Hematopoietic multipotent progenitor cell (in vitro differentiated cells): ENCODE data around the gene LYZL2. TPM values are rescaled to one million over a fixed set of nuclear protein-coding genes. Genes with fewer than 3 reads are reported as not detected.
"Not testable (repeated sequence)": the region's sequence is repeated elsewhere in the genome, so short reads cannot be mapped to it uniquely, and the experiment has no call there.

Experiments used
- DNase-seq, 3 donors: peaks; one replicate each; pipeline ENCODE4 v3.0.0-alpha.2; 2011 to 2015; ENCODE audit warnings: low read depth in 2 of 3, low spot score in 2 of 3
- total RNA-seq: library from RNA; depleted of rRNA; stranded (reverse); fragments of >200 nt; gene quantifications from one replicate; pipeline ENCODE4 v1.2.3, GENCODE V29; 2012

LYZL2 gene
- total RNA-seq, 1 donor, result not detected

DNA sequence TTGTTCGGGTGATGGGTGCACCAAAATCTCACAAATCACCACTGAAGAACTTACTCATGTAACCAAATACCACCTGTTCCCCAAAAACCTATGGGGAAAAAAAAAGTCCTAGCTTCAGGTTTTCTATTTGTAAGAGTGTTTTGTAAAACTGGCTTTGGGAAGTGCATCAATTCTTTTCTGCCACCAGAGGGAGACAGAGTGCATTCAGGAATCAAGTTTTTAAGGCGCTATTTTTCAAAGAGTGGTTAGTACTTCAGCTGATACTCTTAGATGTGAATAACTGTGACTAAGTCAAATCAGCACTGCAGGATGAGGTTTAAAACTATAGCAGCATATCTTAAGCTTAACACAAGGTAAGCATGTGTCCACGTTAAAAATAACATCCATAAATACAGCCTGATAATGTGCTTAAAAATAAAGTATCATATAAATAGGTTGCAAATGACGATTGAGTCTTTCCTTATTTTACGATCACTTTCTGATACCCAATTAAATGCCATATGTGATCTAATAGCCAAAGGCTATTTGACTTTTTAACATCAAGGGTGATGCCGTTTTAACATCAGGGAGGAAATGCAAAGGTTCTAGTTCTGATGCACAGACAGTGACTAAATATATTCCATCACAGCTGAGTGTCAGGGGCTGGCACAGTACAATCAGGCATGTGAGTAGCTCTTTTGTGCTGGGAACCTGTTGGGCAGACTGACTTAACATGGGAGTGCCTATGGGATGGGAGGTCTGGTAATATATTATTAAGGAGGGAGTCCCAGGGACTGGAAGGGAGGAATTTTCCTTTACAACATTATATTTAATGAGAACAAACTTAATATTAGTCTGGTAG is 10.6 kb upstream of the LYZL2 start:
- peak; percentile 14 to 68 (median 56) for DNase-seq

DNA sequence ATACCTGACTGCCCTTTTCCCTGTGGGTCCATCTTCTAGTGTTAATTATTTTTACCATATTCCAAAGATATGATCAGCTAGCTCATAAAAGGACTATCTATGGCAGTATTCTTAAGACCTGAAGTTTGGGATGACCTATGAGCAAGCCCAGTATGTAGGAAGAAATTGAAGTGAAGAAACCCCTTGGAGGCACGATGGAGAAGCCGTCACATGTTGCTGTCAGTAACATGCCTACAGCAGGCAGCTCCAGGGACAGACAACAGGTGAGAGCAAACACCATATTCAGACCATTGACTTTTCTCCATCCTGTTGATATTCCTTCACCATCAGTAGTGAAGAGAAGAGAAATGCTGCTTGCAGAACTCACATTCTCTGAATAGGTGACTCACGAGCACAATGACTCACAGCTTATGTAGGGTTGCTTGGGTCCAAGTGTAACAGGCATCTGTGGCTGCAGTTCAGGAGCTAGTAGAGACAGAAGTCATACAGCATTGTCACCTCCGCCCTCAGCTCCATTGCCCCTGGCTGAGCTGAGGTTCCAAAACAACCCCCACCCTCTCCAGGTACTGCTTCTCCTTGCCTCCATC is 8.4 kb upstream of the LYZL2 start:
- DNase-seq, result no peak

DNA sequence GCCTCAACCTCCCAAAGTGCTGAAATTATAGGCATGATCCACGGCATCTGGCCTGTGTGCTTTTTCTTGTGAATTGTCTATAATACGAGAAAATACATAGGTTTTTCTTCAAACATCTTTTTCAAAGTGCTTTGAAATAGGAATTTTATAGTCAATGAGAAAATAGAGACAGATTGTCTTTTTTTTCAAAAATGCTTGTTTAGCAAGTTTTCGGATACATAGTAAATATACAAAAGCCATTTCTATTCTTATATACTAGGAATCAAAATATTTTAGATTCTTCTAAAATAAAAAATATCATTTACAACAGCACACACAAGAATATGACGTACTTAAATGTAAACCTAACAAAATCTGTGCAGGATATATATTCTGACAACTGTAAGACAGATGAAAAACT is 1.6 kb upstream of the LYZL2 start:
- DNase-seq, result no peak

DNA sequence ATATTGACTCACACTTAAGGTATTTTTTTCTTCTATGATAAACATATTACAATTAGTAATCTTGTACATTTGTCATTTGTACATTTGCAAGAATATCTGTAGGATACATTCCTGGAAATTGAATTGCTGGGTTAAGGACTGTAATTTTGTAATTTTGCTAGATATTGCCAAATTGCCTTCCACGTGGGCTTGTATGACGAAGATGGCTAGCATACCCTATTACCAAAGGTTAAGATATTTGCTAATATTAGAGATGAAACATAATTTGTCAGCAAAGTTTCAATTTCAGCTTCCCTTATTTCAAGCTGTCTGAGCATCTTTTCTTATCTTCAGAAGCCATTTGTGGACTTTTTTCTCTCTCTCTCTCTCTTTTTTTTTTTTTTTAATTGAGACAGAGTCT is 1.0 kb upstream of the LYZL2 start:
- no peak for DNase-seq

DNA sequence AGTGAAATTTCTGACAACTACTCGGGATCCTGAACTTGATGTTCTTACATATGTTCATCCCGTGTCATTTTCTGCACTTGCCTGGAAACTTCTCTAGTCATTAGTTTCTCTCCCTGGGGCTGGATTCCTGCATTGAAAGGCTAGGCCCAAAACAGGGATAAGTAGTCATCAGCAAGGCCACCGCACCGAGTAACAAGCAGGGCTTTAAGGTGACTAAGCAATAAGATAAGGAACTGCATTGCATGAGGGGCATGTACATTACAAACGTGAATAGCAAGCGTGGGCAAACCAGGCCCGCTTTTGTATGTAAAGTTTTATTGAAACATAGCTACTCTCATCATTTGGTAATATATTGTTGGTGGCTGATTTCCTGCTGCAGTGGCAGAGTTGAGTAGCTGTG is 977 bp downstream of the LYZL2 start:
- DNase-seq, result not testable (repeated sequence)

DNA sequence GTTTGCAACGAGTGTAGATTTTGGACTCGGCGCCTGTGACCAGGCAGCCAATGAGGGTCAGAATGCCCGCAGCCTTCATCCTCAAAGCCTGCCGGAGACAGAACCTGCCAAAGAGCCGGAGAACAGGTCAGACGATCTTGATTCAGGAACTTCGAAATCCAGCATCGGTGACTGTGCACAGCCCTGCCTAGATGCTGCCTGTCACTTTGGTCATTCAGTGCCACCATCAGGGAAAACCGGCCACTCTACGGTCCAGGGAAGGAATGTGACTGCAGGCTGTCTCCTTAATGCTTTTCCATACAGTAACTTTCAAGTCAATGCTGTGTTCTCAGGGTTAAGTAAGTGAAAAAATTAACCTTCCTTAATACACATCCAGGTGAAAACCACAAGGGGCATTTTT is 2.7 kb downstream of the LYZL2 start:
- DNase-seq, result not testable (repeated sequence)

DNA sequence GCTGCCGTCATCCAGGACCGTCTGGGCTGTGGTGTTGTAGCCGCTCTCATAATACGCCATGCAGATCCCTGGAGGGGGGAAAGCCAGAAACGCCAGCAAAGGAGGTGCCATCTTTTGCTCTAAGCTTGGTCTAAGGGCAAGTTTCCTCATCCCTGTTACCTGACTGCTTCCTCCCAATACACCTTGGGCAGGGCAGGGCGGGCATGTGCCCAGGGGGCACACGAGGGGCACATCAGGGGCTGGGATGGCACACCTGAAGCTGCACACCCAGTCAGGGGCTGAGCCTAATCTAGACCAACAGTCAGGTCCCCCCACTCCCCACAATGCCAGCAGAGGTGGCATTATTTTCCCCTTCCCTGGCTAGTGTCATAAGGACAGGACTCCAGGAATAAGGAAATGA is 3.4 kb downstream of the LYZL2 start:
- not testable (repeated sequence) for DNase-seq

DNA sequence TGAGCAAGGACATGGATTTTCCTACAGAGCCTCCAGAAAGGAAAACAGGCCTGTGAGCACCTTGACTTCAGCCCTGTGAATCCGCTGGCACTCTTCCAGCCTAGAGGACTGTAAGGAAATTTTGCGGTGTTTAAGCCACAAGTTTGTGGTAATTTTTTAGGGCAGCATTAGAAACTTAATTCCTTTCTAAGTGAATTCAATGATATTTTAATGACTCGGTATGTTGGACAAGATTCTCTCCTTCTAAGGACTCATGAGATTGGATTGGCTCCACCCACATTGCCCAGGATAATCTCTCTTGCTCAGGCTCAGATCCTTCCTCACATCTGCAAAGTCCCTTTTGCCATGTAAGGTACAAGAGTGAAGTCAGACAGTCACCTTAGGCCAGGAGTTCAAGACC is 4.5 kb downstream of the LYZL2 start:
- no peak for DNase-seq

DNA sequence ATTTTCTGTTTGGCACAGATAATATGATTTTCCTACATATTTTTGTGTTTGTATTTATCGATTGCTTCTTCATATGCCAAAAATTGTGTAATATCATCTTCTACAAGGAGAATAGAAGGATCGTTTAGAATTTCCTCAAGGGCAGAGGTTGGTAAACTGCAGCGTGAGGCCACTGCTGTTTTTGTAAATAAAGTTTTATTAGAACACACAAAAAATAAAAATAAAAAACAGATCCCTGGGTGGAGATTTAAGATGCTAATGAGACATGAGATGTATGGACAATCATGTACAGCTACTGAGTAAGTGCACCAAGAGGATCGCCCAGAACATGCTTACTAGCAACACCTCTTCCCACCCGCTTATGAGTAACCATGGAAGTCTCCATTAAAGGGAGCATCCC is 9.6 kb downstream of the LYZL2 start:
- no peak for DNase-seq

DNA sequence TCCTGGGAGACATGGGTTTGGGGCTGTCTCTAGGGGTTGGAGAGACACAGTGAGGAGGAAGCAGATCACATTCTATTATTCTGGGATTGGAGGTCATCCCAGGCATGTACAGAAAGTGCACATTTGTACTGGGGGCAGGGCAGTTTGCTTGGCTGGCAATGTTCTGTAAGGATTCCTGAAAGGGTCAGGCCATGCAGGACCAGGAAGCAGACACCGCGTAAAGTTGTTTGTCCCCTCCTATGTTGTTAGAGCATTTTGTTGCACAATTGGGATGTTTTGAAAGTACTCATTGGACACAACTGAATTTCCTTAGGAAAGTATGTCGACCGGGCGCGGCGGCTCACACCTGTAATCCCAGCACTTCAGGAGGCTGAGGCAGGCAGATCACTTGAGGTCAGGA is 12.5 kb downstream of the LYZL2 start:
- DNase-seq, result no peak

DNA sequence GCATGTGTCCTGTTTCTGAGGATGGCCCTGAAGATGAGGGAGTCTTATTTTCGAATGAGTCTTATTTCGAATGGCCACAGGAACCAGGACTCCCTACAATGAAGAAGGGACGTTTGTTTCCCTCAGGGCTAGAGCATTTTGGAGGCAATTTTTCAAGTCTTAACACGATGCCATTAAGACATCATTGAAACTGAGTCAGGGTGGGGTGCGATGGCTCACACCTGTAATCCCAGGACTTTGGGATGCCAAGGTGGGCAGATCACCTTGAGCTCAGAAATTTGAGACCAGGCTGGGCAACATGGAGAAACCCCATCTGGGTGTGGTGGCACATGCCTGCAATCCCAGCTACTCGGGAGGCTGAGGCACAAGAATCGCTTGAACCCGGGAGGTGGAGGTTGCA is 18.5 kb downstream of the LYZL2 start:
- not testable (repeated sequence) for DNase-seq

DNA sequence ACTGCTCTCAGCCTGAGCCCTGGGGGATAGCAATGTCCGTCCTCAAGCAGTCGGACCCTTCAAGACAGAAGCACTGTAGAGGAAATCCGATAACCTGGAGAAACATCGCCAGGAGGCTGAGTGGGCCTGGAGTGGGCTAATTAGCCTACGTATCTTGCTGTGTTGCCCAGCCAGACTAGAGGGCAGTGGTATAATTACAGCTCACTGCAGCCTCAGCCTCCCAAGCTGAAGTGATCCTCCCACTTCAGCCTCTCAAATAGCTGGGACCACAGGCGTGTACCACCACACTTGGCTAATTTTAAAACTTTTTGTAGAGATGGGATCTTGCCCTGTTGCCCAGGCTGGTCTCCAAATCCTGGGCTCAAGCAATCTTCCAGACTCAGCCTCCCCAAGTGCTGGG is 21.7 kb downstream of the LYZL2 start:
- DNase-seq, result no peak

DNA sequence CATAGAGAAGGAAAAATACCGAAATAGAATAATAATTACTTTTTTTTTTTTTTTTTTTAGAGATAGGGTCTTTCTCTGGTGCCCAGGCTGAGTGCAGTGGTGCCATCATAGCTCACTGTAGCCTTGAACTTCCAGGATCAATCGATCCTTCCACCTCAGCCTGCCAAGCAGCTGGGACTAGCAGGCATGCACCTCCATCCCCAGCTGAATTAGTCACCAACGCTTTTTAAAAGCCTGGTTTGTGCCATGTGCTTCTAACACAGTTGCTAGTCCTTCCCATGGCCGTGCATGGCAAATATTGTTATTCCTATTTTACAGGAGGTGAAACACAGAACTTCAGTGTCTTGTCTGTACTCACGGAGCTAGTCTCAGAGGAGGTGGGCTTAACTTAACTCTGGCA is 23.2 kb downstream of the LYZL2 start:
- DNase-seq, result no peak

DNA sequence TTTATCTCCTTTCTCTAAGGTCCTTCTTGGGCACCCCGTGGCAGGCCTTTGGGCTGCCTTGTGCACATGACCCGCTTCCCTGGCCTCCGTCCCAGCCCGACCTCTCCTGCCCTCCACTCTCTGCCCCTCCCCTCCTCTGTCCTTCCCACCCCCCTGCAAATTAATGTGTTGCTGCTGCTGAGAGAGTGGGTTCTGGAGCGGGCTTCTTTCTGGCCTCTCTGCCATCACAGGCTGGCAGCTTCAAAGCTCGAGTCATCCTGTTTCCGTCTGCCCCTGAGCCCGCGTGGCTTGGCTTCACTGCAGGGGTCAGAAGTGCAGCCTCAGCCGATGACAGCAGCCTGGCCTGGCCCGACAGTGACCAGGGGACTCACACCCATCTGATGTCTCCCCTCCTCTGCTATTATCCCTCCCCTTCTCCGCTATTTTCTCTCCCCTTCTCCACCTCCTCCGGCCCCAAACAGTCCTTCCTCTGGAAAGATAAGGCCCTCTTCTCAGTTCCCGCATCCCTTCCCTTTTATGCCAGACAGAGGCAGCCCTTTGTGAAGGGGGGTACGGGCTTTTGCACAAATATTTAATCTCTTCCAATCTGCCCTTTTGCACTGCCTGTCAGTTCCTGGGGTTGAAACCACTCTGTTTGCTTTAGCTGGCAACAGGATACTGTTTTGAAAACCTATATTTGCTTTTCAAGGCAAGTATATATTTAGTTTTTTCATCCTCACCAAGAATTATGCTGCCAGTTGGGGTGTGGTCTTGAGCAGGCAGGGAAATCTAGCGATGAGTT is 24.0 kb downstream of the LYZL2 start:
- DNase-seq, result peak in 1 of 3 donors; percentile 47

DNA sequence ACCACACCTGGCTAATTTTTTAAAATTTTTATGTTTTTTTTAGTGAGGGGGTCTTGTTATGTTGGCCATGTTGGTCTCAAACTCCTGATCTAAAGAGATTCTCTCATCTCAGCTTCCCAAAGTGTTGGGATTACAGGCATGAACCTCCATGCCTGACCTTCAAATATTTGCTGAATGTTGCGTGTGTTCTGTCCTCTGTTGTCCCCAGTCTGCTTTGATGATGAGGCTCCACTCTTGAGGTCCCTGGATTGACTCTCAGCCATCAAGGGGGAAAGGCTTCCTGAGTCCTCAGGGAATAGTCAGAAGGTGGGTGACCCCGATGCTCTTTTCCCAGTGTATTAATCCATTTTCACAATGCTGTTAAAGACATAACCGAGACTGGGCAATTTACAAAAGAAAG is 26.0 kb downstream of the LYZL2 start:
- no peak for DNase-seq

DNA sequence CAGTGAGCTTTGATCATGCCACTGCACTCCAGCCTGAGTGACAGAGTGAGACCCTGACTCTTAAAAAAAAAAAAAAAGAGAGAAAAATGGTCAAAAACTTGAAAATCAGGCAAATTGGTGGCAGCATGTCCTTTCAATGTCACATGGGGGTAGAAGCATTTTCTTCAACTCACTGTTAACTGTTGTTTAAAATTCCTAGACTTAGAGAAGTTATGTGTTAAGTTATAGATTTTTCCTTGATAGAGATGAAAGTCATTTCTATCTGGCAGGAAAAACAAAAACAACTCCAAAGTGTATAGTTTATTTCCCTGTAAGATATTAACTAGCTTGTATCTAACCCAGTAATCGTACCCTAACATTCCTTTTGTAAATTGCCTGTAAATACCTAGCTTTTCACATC is 26.8 kb downstream of the LYZL2 start:
- no peak for DNase-seq

DNA sequence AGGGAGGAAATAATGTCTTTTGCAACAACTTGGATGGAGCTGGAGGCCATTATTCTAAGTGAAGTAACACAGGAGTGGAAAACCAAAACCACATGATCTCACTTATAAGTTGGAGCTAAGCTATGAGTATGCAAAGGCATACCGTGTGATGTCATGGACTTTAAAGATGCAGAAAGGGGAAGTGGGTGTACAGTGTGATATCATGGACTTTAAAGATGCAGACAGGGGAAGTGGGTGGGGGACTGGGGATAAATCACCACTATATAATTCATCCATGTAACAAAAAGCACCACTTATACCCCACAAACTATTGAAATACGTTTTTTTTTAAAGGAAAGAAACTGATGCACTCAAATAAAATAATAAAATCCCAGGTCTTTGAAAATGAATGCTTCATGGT is 29.5 kb downstream of the LYZL2 start:
- DNase-seq, result peak in 2 of 3 donors; percentile 82 to 92

DNA sequence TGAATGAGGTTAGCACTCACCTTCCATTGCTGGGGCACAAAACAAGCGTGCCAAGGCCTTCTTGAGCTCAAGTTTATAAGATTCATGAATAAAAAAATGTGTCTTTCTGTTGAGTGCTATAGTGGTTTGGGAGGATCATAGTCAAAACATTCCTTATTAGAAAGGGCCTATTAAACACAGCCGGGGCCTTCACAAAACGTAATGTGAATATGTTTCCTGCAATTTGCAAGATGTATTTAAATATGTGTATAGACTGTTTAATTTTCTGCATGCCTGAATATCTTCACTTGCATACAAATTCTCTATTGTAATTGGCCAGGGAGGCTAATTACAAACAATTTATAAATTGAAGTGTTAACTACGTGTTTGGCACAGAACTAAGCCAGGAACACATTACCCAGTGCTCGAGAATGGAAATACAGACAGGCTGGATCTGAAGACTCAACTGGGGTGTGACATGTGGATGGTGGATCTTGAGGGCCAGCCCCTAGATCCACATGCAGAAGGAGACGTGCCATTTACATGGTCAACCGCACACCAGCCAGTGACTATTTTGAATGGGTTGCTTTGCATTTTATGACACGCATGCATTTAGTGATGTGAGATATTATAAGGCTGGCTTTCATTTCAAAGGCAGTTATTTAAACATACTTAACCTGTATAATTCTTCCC is 31.3 kb downstream of the LYZL2 start:
- no peak for DNase-seq

DNA sequence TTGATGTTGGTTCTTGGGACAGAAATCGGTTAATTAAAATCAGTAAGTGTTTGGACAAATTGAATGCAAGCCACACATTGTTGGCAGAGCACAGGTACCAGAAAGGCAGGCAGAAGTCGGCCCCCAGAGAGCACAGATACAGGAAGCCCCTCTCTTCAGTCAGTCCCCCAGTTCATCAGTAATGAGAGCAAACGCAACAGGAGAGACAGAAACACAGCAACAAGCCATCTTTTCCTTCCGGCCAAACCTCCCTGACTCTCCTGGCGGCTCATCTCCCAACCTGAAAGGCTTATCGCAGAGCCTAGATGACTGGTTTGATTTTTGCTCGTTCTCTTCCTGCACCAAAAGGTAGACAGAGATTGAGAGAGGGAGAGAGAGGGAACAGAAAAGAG is 32.1 kb downstream of the LYZL2 start:
- not testable (repeated sequence) for DNase-seq

DNA sequence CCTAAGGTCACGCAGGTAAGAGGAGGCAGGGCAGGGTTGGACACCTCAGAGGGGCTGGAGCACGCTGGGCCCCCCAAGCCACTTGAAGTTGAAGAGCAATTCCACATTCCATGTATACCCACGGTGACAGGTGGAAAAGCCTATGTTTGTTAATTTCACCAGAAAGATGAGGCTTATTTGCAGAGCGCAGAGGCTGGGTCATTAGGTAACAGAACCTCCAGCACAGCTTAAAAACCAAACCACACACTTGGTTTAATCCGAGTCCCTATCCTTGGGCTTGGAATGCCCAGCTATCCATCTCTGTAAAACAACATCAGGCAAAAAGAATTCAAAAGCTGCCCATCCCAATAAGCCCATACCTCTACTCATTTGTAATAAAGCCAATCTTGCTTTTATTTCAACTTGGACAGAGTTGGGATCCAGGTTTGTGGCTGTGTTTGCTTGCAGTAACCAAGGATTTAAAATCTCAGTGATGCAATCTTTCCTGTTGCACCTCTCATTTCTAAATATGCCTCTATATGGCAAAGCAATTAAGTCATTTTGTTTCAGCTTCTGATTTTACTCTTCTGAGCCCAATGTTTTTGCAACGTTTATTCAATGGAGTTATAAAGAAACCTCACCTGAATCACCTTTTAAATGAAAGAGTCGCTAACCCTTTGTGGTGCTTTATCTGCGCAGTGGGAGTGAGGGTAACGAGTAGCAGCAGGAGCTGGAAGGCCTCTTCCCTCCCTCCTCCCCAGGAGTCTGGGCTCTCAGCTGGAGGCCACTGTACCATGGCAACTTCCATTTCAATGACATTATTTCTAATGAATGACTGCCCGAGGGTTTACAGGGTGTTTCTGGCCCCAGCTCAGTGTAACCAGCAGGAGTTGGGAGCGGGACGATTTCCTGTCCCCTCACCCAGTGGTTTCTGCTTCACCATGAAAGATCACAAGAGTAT is 32.8 kb downstream of the LYZL2 start:
- not testable (repeated sequence) for DNase-seq
